Lower leg skin (tissue), 3 donors: Measurements from ENCODE around the gene EEFSEC.

ENCODE experiments used
- CTCF ChIP-seq, 3 donors: fragments of 450-650 bp; IDR thresholded peaks; one replicate each; pipeline ENCODE4 v1.5.1; 2016; ENCODE audit warnings: antibody characterized with exemption in 3 of 3, mild to moderate bottlenecking in 3 of 3, moderate library complexity in 2 of 3
- POLR2A ChIP-seq, 2 donors: fragments of 450-650 bp; IDR thresholded peaks; one replicate each; pipeline ENCODE4 v1.6.1; 2016 to 2017; ENCODE audit warnings: antibody characterized with exemption in 2 of 2, mild to moderate bottlenecking in 1 of 2, moderate library complexity in 1 of 2

DNA sequence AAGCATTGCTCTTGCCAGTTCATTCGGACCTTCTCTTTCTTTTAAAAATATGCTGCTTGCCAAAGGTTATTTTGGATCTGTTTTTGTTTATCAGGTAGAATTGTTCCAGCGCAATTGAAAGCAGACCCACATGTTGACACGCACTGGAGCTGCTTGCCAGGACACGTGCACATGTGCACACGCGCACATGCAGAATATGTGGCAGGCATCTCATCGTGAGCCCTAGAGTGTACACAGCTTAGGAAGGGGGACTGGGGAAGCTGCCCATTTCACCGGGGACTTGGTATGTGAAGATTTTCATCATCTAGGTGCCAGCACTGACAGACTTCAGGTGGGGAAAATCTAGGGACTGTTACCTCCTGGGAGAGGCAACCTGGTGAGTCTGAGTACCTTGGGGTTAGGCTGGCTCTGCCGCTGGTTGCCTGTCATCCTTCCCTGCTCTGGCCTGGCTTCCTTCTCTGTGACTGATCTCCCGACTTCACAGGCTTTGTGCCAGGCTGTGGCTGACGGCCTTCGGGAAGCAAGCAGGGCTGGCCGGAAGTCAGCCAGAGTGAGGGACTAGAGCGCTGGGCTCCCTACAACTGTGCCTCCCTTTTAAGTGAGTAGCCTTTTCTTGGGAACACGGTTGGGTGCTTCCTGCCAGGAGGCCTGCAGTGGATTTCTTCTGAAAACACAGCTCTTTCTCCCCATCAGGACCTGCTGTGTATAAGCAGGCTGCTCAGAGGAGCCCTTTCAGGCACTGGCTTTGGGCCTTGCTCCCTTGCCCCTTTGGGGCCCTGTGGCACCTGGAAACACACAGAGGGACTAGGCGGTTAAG is 129.3 kb downstream of the EEFSEC start:
- TF ChIP-seq CTCF (IDR thresholded peaks at IDR 0.05) = no peak
- no peak for TF ChIP-seq POLR2A (IDR thresholded peaks at IDR 0.05)
